ENCODE results near the gene PSME2.

- TF ChIP-seq, protein P1, sequence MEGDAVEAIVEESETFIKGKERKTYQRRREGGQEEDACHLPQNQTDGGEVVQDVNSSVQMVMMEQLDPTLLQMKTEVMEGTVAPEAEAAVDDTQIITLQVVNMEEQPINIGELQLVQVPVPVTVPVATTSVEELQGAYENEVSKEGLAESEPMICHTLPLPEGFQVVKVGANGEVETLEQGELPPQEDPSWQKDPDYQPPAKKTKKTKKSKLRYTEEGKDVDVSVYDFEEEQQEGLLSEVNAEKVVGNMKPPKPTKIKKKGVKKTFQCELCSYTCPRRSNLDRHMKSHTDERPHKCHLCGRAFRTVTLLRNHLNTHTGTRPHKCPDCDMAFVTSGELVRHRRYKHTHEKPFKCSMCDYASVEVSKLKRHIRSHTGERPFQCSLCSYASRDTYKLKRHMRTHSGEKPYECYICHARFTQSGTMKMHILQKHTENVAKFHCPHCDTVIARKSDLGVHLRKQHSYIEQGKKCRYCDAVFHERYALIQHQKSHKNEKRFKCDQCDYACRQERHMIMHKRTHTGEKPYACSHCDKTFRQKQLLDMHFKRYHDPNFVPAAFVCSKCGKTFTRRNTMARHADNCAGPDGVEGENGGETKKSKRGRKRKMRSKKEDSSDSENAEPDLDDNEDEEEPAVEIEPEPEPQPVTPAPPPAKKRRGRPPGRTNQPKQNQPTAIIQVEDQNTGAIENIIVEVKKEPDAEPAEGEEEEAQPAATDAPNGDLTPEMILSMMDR (IDR thresholded peaks at IDR 0.05 in 4 of 5, conservative IDR thresholded peaks at IDR 0.05 in 1 of 5) = no peak
- no peak for TF ChIP-seq POLR2A (IDR thresholded peaks at IDR 0.05)
Observed at GRCh38 chr14:24137529-24138395, 8.6 kb downstream of the PSME2 start.

Data from gastrocnemius medialis (tissue), 4 donors.